Breast epithelium (tissue), 4 donors: ENCODE results near the gene RSBN1. TPM values are rescaled to one million over a fixed set of nuclear protein-coding genes. Genes with fewer than 3 reads are reported as not detected.
"Not testable (repeated sequence)": the region's sequence is repeated elsewhere in the genome, so short reads cannot be mapped to it uniquely, and the experiment has no call there.

Experiments
- DNase-seq, 2 donors: peaks; one replicate each; pipeline ENCODE4 v3.0.0-alpha.2; 2019; ENCODE audit warnings: low spot score in 2 of 2
- H3K27ac ChIP-seq, 2 donors: fragments of 200-600 bp; sonication (generic) in 1 of 2; one replicate each; pipeline ENCODE4 v1.5.1; 2016 to 2019; ENCODE audit warnings: mild to moderate bottlenecking in 1 of 2
- H3K27me3 ChIP-seq, 2 donors: fragments of 200-600 bp; sonication (generic) in 1 of 2; one replicate each; pipeline versions ENCODE4 v1.5.1 to v1.6.0; 2017 to 2019; ENCODE audit warnings: control low read depth in 1 of 2, mild to moderate bottlenecking in 1 of 2
- H3K36me3 ChIP-seq: fragments of 200-600 bp; one replicate; pipeline ENCODE4 v1.5.1; 2019
- H3K4me1 ChIP-seq, 2 donors: fragments of 200-600 bp; sonication (generic); one replicate each; pipeline ENCODE4 v1.5.1; 2016 to 2019; ENCODE audit warnings: control low read depth in 1 of 2
- H3K4me3 ChIP-seq, 3 donors: fragments of 200-600 bp; sonication (generic); 1 replicate in 2 of 3; 2 replicates in 1 of 3; pipeline ENCODE4 v1.5.1; 2016 to 2019; ENCODE audit warnings: mild to moderate bottlenecking in 3 of 3, moderate library complexity in 2 of 3
- H3K9me3 ChIP-seq, 2 donors: fragments of 200-600 bp; sonication (generic) in 1 of 2; one replicate each; pipeline ENCODE4 v1.5.1; 2016 to 2019; ENCODE audit warnings: control low read depth in 1 of 2
- CTCF ChIP-seq, 3 donors: fragments of 450-650 bp; IDR thresholded peaks; one replicate each; pipeline ENCODE4 v1.5.1; 2016 to 2017; ENCODE audit warnings: antibody characterized with exemption in 3 of 3, mild to moderate bottlenecking in 3 of 3, moderate library complexity in 3 of 3
- POLR2A ChIP-seq: fragments of 450-650 bp; IDR thresholded peaks from one replicate; pipeline ENCODE4 v1.6.1; 2016; ENCODE audit warnings: antibody characterized with exemption, mild to moderate bottlenecking, moderate library complexity
- POLR2AphosphoS5 ChIP-seq, 3 donors: sonication (generic); formaldehyde crosslinking; IDR thresholded peaks; one replicate each; pipeline ENCODE4 v1.6.1; 2017; ENCODE audit warnings: antibody characterized with exemption in 3 of 3
- intact Hi-C: fragments of 100-400 bp; cut with DNase I; formaldehyde crosslinking; loops from one replicate; pipeline ENCODE4 v1.15.1; 2023; ENCODE audit warnings: low total_unique reads
- total RNA-seq, 3 donors: library from RNA; depleted of rRNA; stranded (reverse); fragments of >200 nt; gene quantifications; one replicate each; pipeline ENCODE4 v1.1.0, GENCODE V29; 2016

Gene RSBN1
- total RNA-seq, 3 donors from 2014 or later = 25.1 to 41.3 (median 28.2) TPM

- no peak for TF ChIP-seq POLR2A
- no peak for TF ChIP-seq POLR2AphosphoS5 (IDR thresholded peaks at IDR 0.05)
- no peak for TF ChIP-seq CTCF (IDR thresholded peaks at IDR 0.05)
- H3K9me3 ChIP-seq = no peaks in the 10 kb centered on the region
- DNase-seq = no peak
- H3K27me3 ChIP-seq = no peaks in the 10 kb centered on the region
- no peaks in the 10 kb centered on the region for H3K4me1 ChIP-seq
- intact Hi-C loops = no loop called here
- no peaks in the 10 kb centered on the region for H3K36me3 ChIP-seq
- H3K27ac ChIP-seq = no peak overlapping the region
- no peak overlapping the region for H3K4me3 ChIP-seq
These were observed 46.1 kb upstream of the RSBN1 start for GRCh38 chr1:113858418-113858817.

GRCh38 chr1:113857776-113858175, 45.5 kb upstream of the RSBN1 start:
- DNase-seq = no peak
- Histone ChIP-seq H3K4me3 (no peak overlapping the region), H3K36me3 (no peaks in the 10 kb centered on the region), H3K9me3 (no peaks in the 10 kb centered on the region), H3K27me3 (no peaks in the 10 kb centered on the region), H3K27ac (no peak overlapping the region), H3K4me1 (no peaks in the 10 kb centered on the region)
- intact Hi-C loops = no loop called here
- no peak for TF ChIP-seq CTCF (IDR thresholded peaks at IDR 0.05)
- TF ChIP-seq POLR2A = no peak
- TF ChIP-seq POLR2AphosphoS5 (IDR thresholded peaks at IDR 0.05) = no peak

GRCh38 chr1:113856401-113856790, 44.1 kb upstream of the RSBN1 start:
- H3K27ac ChIP-seq = no peak overlapping the region
- no peak for DNase-seq
- no peak for TF ChIP-seq POLR2A
- no peak for TF ChIP-seq CTCF (IDR thresholded peaks at IDR 0.05)
- TF ChIP-seq POLR2AphosphoS5 (IDR thresholded peaks at IDR 0.05) = no peak
- H3K4me1 ChIP-seq = no peaks in the 10 kb centered on the region
- H3K9me3 ChIP-seq = no peaks in the 10 kb centered on the region
- intact Hi-C loops = no loop called here
- H3K36me3 ChIP-seq = no peaks in the 10 kb centered on the region
- no peak overlapping the region for H3K4me3 ChIP-seq
- no peaks in the 10 kb centered on the region for H3K27me3 ChIP-seq

GRCh38 chr1:113855630-113856400, 43.5 kb upstream of the RSBN1 start:
- H3K4me3 ChIP-seq = no peak overlapping the region
- no peaks in the 10 kb centered on the region for H3K36me3 ChIP-seq
- intact Hi-C loops = no loop called here
- TF ChIP-seq POLR2A (no peak), POLR2AphosphoS5 (IDR thresholded peaks at IDR 0.05) (no peak), CTCF (IDR thresholded peaks at IDR 0.05) (no peak)
- no peaks in the 10 kb centered on the region for H3K27me3 ChIP-seq
- H3K9me3 ChIP-seq = no peaks in the 10 kb centered on the region
- no peak for DNase-seq
- no peak overlapping the region for H3K27ac ChIP-seq
- no peaks in the 10 kb centered on the region for H3K4me1 ChIP-seq

GRCh38 chr1:113854234-113854633, 42.0 kb upstream of the RSBN1 start:
- Histone ChIP-seq H3K27ac (no peak overlapping the region), H3K4me3 (no peak overlapping the region)
- intact Hi-C loops = loop anchor here (5.0 kb wide), 1 partner anchor 503 kb away; no protein-coding TSS in a partner anchor

GRCh38 chr1:113852694-113853093, 40.4 kb upstream of the RSBN1 start:
- peak overlapping the region in 1 of 2 donors; percentile 73 for H3K27ac ChIP-seq
- intact Hi-C loops = loop anchor here (5.0 kb wide), 1 partner anchor 505 kb away; no protein-coding TSS in a partner anchor
- DNase-seq, H3K27me3 ChIP-seq, H3K4me1 ChIP-seq, H3K9me3 ChIP-seq, H3K36me3 ChIP-seq: not testable (repeated sequence)
- peak overlapping the region in 2 of 3 donors; percentile 20 to 34 for H3K4me3 ChIP-seq

More at GRCh38 chr1:113854234-113854633, 42.0 kb upstream of the RSBN1 start:
- TF ChIP-seq CTCF (IDR thresholded peaks at IDR 0.05) (no peak), POLR2A (no peak)
- DNase-seq = no peak
- H3K4me1 ChIP-seq = no peaks in the 10 kb centered on the region
- no peaks in the 10 kb centered on the region for H3K9me3 ChIP-seq
- no peaks in the 10 kb centered on the region for H3K27me3 ChIP-seq
- no peaks in the 10 kb centered on the region for H3K36me3 ChIP-seq
